A673 (cell line): Measurements from ENCODE around the gene MUS81. TPM values are rescaled to one million over a fixed set of nuclear protein-coding genes. Genes with fewer than 3 reads are reported as not detected.
A peak's percentile ranks its signal among the peaks of the same experiment; 100 is the strongest.

ENCODE experiments used
- Bru-seq: library from RNA; stranded (reverse); fragments of 400-500 nt; gene quantifications from one replicate; lab custom pipeline; 2021; lab: Mats Ljungman, UMichigan
- BruChase-seq, 2 experiments: library from RNA; stranded (reverse); fragments of 400-500 nt; gene quantifications; one replicate each; lab custom pipeline; 2021; lab: Mats Ljungman, UMichigan
- BruUV-seq: library from RNA; stranded (reverse); fragments of 400-500 nt; replicated peaks from 2 replicates; lab custom pipeline; 2021; lab: Mats Ljungman, UMichigan
- CTCF ChIA-PET: fragments of 300-600 bp; sonication (Branson Sonifier 250); formaldehyde crosslinking; loops from one replicate; lab custom pipeline; 2022; ENCODE audit warnings: antibody characterized with exemption; lab: Charles Lee
- POLR2A ChIA-PET: fragments of 300-600 bp; sonication (Branson Sonifier 250); formaldehyde crosslinking; loops from one replicate; lab custom pipeline; 2022; ENCODE audit warnings: antibody characterized with exemption; ENCODE audit not compliant: low non-redundant PET; lab: Charles Lee
- DNase-seq: peaks from one replicate; pipeline ENCODE4 v3.0.0-alpha.2; 2015; ENCODE audit warnings: low spot score
- H3K27ac ChIP-seq: fragments of 200-600 bp; sonication (generic); 2 replicates; pipeline ENCODE4 v1.5.1; 2016; ENCODE audit warnings: mixed run types, low read depth, mild to moderate bottlenecking, mixed read lengths, antibody characterized with exemption, low read length; ENCODE audit not compliant: poor library complexity, severe bottlenecking
- H3K27me3 ChIP-seq: fragments of 200-600 bp; sonication (generic); replicated peaks from 2 replicates; pipeline ENCODE4 v1.6.1; 2017; ENCODE audit warnings: mixed run types, low read depth, mild to moderate bottlenecking, mixed read lengths, antibody characterized with exemption, low read length; ENCODE audit not compliant: insufficient read depth, poor library complexity
- H3K36me3 ChIP-seq: fragments of 200-600 bp; sonication (generic); 2 replicates; pipeline ENCODE4 v1.6.1; 2016; ENCODE audit warnings: mixed run types, mild to moderate bottlenecking, mixed read lengths, antibody characterized with exemption, low read length; ENCODE audit not compliant: insufficient read depth, poor library complexity, severe bottlenecking
- H3K4me1 ChIP-seq: fragments of 200-600 bp; sonication (generic); 2 replicates; pipeline ENCODE4 v1.6.1; 2017; ENCODE audit warnings: mixed run types, mild to moderate bottlenecking, mixed read lengths, antibody characterized with exemption, low read length; ENCODE audit not compliant: insufficient read depth, poor library complexity, severe bottlenecking
- H3K4me3 ChIP-seq: fragments of 200-600 bp; sonication (generic); 2 replicates; pipeline ENCODE4 v1.5.1; 2016; ENCODE audit warnings: low read depth, mixed run types, mild to moderate bottlenecking, mixed read lengths, low read length; ENCODE audit not compliant: poor library complexity, severe bottlenecking
- H3K9me3 ChIP-seq: fragments of 200-600 bp; sonication (generic); 2 replicates; pipeline ENCODE4 v1.6.1; 2016; ENCODE audit warnings: mixed run types, low read depth, mild to moderate bottlenecking, mixed read lengths, antibody characterized with exemption, low read length; ENCODE audit not compliant: poor library complexity, severe bottlenecking
- EZH2 ChIP-seq: fragments of 200-600 bp; sonication (generic); IDR thresholded peaks from 2 replicates; pipeline ENCODE4 v1.6.1; 2017; ENCODE audit warnings: borderline replicate concordance, low read depth, mild to moderate bottlenecking, mixed read lengths, antibody characterized with exemption, low read length; ENCODE audit not compliant: poor library complexity, severe bottlenecking
- intact Hi-C: fragments of 100-400 bp; cut with micrococcal nuclease; formaldehyde crosslinking; loops from one replicate; pipeline ENCODE4 v1.10.0; 2022; ENCODE audit not compliant: unreplicated experiment
- long read RNA-seq: library from polyadenylated mRNA; stranded (forward); transcript quantifications from one replicate; pipeline ENCODE4 v2.0.0, GENCODE V29; 2022
- total RNA-seq: library from RNA; stranded (reverse); gene quantifications from 2 replicates; pipeline ENCODE4 v1.2.3, GENCODE V29; 2021
- TF ChIP-seq, protein P1 (sequence below): fragments of 300-800, 200-600 bp; sonication (generic); conservative IDR thresholded peaks from 2 replicates; pipeline ENCODE4 v1.5.1; 2017; ENCODE audit warnings: low read depth, mild to moderate bottlenecking, antibody characterized with exemption, low read length, moderate library complexity, mixed read lengths

The MUS81 gene, protein sequence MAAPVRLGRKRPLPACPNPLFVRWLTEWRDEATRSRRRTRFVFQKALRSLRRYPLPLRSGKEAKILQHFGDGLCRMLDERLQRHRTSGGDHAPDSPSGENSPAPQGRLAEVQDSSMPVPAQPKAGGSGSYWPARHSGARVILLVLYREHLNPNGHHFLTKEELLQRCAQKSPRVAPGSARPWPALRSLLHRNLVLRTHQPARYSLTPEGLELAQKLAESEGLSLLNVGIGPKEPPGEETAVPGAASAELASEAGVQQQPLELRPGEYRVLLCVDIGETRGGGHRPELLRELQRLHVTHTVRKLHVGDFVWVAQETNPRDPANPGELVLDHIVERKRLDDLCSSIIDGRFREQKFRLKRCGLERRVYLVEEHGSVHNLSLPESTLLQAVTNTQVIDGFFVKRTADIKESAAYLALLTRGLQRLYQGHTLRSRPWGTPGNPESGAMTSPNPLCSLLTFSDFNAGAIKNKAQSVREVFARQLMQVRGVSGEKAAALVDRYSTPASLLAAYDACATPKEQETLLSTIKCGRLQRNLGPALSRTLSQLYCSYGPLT
- 64.6 and 77.4 TPM in 2 replicates for total RNA-seq
- percentile 69 among the genes with signal in this experiment for Bru-seq, nascent RNA
- BruChase-seq, experiment 1, labeled RNA remaining after a 2-hour chase, result percentile 70 among the genes with signal in this experiment
- BruChase-seq, experiment 2, labeled RNA remaining after a 6-hour chase, result percentile 72 among the genes with signal in this experiment
- long read RNA-seq, transcript MUS81-201 (16 exons, 2,392 nt), result major isoform, 69 of 126 reads
- long read RNA-seq, partial matches to known transcripts, result 11 of 126 reads
- long read RNA-seq, other reads (novel, unspliced or antisense), result 46 of 126 reads

DNA sequence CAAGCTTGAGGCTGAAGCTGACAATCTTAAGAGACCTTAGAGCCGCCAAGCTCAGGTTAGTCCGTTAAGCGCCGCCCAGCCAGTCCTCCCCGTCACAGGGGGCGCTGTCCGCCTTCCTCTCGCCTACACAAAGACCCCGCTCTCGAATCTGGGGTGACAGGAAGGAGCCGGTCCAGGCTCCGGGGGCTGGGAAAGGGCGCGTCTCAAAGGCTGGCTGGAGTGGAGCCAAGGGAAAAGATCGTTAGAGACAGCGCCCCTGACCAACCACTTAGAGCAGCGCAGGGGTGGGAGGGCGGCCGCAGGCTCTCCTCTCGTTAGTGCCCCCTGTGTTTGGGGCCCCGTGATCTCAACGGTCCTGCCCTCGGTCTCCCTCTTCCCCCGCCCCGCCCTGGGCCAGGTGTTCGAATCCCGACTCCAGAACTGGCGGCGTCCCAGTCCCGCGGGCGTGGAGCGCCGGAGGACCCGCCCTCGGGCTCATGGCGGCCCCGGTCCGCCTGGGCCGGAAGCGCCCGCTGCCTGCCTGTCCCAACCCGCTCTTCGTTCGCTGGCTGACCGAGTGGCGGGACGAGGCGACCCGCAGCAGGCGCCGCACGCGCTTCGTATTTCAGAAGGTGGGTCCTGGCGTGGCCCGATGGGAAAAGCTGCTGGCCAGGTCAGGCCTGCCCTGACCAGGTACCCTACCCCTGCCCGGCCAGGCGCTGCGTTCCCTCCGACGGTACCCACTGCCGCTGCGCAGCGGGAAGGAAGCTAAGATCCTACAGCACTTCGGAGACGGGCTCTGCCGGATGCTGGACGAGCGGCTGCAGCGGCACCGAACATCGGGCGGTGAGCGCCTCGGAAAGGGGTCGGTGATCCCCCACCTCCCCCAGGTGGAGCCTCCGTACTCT, at the start of gene MUS81:
TSS of gene MUS81 (plus strand) at position 156 of the 887 bp plus-strand sequence. CDS start at position 477, 321 bp downstream.
- Histone ChIP-seq H3K27ac (peak within 1 kb of the TSS; percentile 99), H3K27me3 (no peaks in the 10 kb centered on the region), H3K36me3 (peaks cover 50% of the 10 kb centered on the region), H3K4me1 (peaks cover 25% of the 10 kb centered on the region), H3K9me3 (no peaks in the 10 kb centered on the region), H3K4me3 (peak within 1 kb of the TSS; percentile 95)
- ChIA-PET POLR2A (interaction anchor here (0.6 to 1.4 kb wide), 4 partner anchors 10 to 360 kb away, joined by 3 to 6 read pairs (median 4); partner anchors contain the start of gene CCDC85B), CTCF (interaction anchor here (0.5 to 2.4 kb wide), 17 partner anchors 8 to 500 kb away, joined by 3 to 65 read pairs (median 4); partner anchors contain the start of genes BANF1, CCDC85B, EIF1AD and FIBP)
- no peak for TF ChIP-seq EZH2
- TF ChIP-seq, protein P1, sequence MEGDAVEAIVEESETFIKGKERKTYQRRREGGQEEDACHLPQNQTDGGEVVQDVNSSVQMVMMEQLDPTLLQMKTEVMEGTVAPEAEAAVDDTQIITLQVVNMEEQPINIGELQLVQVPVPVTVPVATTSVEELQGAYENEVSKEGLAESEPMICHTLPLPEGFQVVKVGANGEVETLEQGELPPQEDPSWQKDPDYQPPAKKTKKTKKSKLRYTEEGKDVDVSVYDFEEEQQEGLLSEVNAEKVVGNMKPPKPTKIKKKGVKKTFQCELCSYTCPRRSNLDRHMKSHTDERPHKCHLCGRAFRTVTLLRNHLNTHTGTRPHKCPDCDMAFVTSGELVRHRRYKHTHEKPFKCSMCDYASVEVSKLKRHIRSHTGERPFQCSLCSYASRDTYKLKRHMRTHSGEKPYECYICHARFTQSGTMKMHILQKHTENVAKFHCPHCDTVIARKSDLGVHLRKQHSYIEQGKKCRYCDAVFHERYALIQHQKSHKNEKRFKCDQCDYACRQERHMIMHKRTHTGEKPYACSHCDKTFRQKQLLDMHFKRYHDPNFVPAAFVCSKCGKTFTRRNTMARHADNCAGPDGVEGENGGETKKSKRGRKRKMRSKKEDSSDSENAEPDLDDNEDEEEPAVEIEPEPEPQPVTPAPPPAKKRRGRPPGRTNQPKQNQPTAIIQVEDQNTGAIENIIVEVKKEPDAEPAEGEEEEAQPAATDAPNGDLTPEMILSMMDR, result peak; percentile 99
- TSS peak; percentile 66 for BruUV-seq
- DNase-seq, result peak; percentile 99
- intact Hi-C loops, result no loop called here

DNA sequence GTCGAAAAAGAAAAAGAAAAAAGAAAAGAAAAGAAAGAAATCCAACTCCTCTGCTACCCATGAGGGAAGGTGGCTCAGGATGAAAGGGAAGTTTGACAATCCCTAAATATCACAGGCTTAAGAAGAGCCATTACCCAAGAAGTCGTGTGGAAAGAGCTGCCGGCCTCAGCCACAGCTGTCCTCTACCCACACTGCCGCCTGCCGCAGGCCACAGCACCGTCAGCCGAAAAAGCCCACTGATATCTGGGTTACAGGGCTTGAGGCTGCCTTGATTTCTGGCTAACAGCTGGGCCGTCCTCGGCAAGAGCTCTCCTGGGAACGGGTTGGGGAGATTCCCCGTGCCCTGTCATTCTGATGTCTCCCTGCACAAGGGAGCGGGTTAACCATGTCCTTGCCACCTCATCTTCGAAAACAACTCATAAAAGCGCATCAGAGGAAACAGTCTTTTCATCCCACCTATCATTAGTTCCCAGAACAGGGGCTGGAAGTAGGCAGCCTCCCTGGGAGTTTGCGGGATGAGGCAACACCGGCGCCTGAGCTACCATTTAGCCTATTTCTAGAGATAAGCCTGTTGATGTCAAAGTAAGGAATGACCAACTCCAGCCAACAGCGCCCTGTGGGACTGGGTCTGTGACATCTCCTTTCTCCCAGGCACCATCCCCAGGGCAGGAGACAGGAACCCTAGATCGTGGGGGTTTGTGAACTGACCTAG, 48.3 kb upstream of the MUS81 start:
- POLR2A ChIA-PET, result no interaction called here

More for the DNA sequence above, 48.3 kb upstream of the MUS81 start:
- Histone ChIP-seq H3K4me1 (no peaks in the 10 kb centered on the region), H3K36me3 (no peaks in the 10 kb centered on the region), H3K4me3 (no peak overlapping the region), H3K27me3 (no peaks in the 10 kb centered on the region), H3K27ac (no peak overlapping the region), H3K9me3 (no peaks in the 10 kb centered on the region)
- no TSS peak for BruUV-seq
- CTCF ChIA-PET, result no interaction called here
- DNase-seq, result no peak
- intact Hi-C loops, result no loop called here
- TF ChIP-seq, protein P1, result no peak
- TF ChIP-seq EZH2, result no peak
